Measurements from ENCODE around the gene ZNF710. TPM values are rescaled to one million over a fixed set of nuclear protein-coding genes. Genes with fewer than 3 reads are reported as not detected.

ZNF710 gene
- total and polyA plus RNA-seq, 2 of the 8 experiments (the other 6 are each of a cell fraction or from before 2014, with no cell fraction given) = 10.5 to 24.0 TPM

- TF ChIP-seq CHD7 (IDR thresholded peaks at IDR 0.05; ENCODE audit: insufficient replicate concordance, low read length) (no peak), EGR1 (IDR thresholded peaks at IDR 0.05; ENCODE audit: borderline replicate concordance, low read depth, low read length) (no peak), SIX5 (IDR thresholded peaks at IDR 0.05; ENCODE audit: low read depth, low read length) (no peak), TEAD4 (IDR thresholded peaks at IDR 0.05; ENCODE audit: low read depth, low read length) (no peak), NANOG (IDR thresholded peaks at IDR 0.05; ENCODE audit: insufficient read depth, low read depth, low read length, poor library complexity, severe bottlenecking) (no peak), GTF2F1 (IDR thresholded peaks at IDR 0.05; ENCODE audit: borderline replicate concordance, low read depth, low read length) (no peak)
These were observed 55.4 kb downstream of the ZNF710 start (continued) for GRCh38 chr15:90056529-90056928.

Data from H1 (cell line).